Caco-2 (cell line): ENCODE data around the gene RPIA. TPM values are rescaled to one million over a fixed set of nuclear protein-coding genes. Genes with fewer than 3 reads are reported as not detected.
A peak's percentile ranks its signal among the peaks of the same experiment; 100 is the strongest.

Experiments
- BruUV-seq: library from RNA; stranded (reverse); fragments of 400-500 nt; replicated peaks from 2 replicates; lab custom pipeline; 2021; lab: Mats Ljungman, UMichigan
- CTCF ChIA-PET: fragments of 300-600 bp; sonication (Branson Sonifier 250); formaldehyde crosslinking; loops from one replicate; lab custom pipeline; 2022; ENCODE audit warnings: antibody characterized with exemption; lab: Charles Lee
- POLR2A ChIA-PET: fragments of 300-600 bp; sonication (Branson Sonifier 250); formaldehyde crosslinking; loops from one replicate; lab custom pipeline; 2022; ENCODE audit warnings: antibody characterized with exemption; lab: Charles Lee
- DNase-seq, 2 experiments: peaks; one replicate each; pipeline versions ENCODE4 v3.0.0 to v3.0.0-alpha.2; 2020 to 2022
- H3K27me3 ChIP-seq: replicated peaks from 2 replicates; pipeline ENCODE4 v1.6.0; 2011; ENCODE audit warnings: low read length; ENCODE audit not compliant: control insufficient read depth, insufficient read depth
- H3K36me3 ChIP-seq: 2 replicates; pipeline ENCODE4 v1.5.1; 2011; ENCODE audit warnings: low read length; ENCODE audit not compliant: control insufficient read depth, insufficient read depth
- H3K4me1 ChIP-seq: fragments of 250-450 bp; sonication (Bioruptor Pico); 2 replicates; pipeline ENCODE4 v1.5.1; 2020; ENCODE audit warnings: mild to moderate bottlenecking
- H3K4me3 ChIP-seq: 2 replicates; pipeline ENCODE4 v1.5.1; 2011; ENCODE audit warnings: low read depth, mild to moderate bottlenecking, control low read depth, low read length
- H3K9me3 ChIP-seq: fragments of 250-450 bp; sonication (Bioruptor Pico); 2 replicates; pipeline ENCODE4 v1.5.1; 2020; ENCODE audit warnings: mild to moderate bottlenecking, moderate library complexity
- H3K27ac Mint-ChIP-seq: one replicate; pipeline ENCODE4 v1.8.0; 2022; ENCODE audit warnings: mixed read lengths; ENCODE audit not compliant: unreplicated experiment
- H3K27me3 Mint-ChIP-seq: one replicate; pipeline ENCODE4 v1.8.0; 2022; ENCODE audit warnings: mixed read lengths; ENCODE audit not compliant: insufficient read depth, unreplicated experiment
- H3K36me3 Mint-ChIP-seq: one replicate; pipeline ENCODE4 v1.8.0; 2022; ENCODE audit warnings: mild to moderate bottlenecking, mixed read lengths; ENCODE audit not compliant: insufficient read depth, unreplicated experiment
- H3K4me1 Mint-ChIP-seq: one replicate; pipeline ENCODE4 v1.8.0; 2022; ENCODE audit warnings: low read depth, mixed read lengths; ENCODE audit not compliant: unreplicated experiment
- H3K4me3 Mint-ChIP-seq: one replicate; pipeline ENCODE4 v1.8.0; 2022; ENCODE audit warnings: mild to moderate bottlenecking, moderate library complexity, mixed read lengths; ENCODE audit not compliant: unreplicated experiment
- H3K9me3 Mint-ChIP-seq: one replicate; pipeline ENCODE4 v1.8.0; 2022; ENCODE audit warnings: mixed read lengths; ENCODE audit not compliant: unreplicated experiment
- intact Hi-C: fragments of 100-400 bp; cut with micrococcal nuclease; formaldehyde crosslinking; loops from one replicate; pipeline ENCODE4 v1.10.0; 2022; ENCODE audit not compliant: unreplicated experiment
- total RNA-seq: library from RNA; stranded (reverse); gene quantifications from 2 replicates; pipeline ENCODE4 v1.2.3, GENCODE V29; 2022
- TF ChIP-seq, protein P1 (sequence below), 2 experiments: fragments of 200-600 bp in 1 of 2; IDR thresholded peaks; 1 replicate in 1 of 2; 2 replicates in 1 of 2; pipeline versions ENCODE4 v1.5.1 to v1.8.0; 2011 to 2022; ENCODE audit warnings: antibody characterized with exemption in 1 of 2, control low read depth in 1 of 2, inconsistent platforms in 1 of 2, low read depth in 1 of 2, low read length in 1 of 2, mild to moderate bottlenecking in 1 of 2, moderate library complexity in 1 of 2; ENCODE audit not compliant: insufficient read depth in 1 of 2, severe bottlenecking in 1 of 2, unreplicated experiment in 1 of 2

The RPIA gene
- total RNA-seq, 1 experiment from 2014 or later: 33.7 TPM

DNA sequence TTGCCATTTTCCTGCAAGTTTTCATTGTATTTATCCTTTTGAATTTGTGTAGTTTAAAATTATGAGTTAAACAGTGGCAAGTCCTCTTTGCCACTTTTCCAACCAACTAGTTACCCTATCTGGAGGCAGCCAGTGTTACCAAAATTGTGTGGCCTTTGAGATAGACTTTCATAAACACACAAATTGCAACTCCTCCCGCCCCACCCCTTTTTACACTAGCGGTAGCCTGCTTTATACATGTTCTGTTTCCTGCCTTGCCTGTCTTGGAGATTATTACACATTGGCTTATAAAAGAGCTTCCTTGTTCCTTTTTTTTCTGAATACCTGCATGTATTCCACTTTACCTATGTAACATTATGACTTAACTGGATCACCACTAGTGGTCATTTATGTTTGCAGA, 56.5 kb downstream of the RPIA start:
- no peak for DNase-seq
- TF ChIP-seq, protein P1, sequence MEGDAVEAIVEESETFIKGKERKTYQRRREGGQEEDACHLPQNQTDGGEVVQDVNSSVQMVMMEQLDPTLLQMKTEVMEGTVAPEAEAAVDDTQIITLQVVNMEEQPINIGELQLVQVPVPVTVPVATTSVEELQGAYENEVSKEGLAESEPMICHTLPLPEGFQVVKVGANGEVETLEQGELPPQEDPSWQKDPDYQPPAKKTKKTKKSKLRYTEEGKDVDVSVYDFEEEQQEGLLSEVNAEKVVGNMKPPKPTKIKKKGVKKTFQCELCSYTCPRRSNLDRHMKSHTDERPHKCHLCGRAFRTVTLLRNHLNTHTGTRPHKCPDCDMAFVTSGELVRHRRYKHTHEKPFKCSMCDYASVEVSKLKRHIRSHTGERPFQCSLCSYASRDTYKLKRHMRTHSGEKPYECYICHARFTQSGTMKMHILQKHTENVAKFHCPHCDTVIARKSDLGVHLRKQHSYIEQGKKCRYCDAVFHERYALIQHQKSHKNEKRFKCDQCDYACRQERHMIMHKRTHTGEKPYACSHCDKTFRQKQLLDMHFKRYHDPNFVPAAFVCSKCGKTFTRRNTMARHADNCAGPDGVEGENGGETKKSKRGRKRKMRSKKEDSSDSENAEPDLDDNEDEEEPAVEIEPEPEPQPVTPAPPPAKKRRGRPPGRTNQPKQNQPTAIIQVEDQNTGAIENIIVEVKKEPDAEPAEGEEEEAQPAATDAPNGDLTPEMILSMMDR (IDR thresholded peaks at IDR 0.05; ENCODE audit: insufficient read depth in 1 of 2, low read depth in 1 of 2, low read length in 1 of 2, severe bottlenecking in 1 of 2, unreplicated experiment in 1 of 2): no peak
- Histone ChIP-seq H3K36me3 (no peaks in the 10 kb centered on the region; the same call in 1 of the 2 replicates), H3K4me3 (no peak overlapping the region), H3K9me3 (no peaks in the 10 kb centered on the region), H3K27me3 (no peaks in the 10 kb centered on the region), H3K4me1 (no peaks in the 10 kb centered on the region)
- POLR2A ChIA-PET: no interaction called here
- intact Hi-C loops: no loop called here
- Mint-ChIP-seq H3K4me1 (no peaks in the 10 kb centered on the region), H3K9me3 (no peaks in the 10 kb centered on the region), H3K27ac (no peak overlapping the region), H3K27me3 (no peaks in the 10 kb centered on the region), H3K4me3 (no peak overlapping the region), H3K36me3 (peaks cover 23% of the 10 kb centered on the region)
- CTCF ChIA-PET: no interaction called here
- no TSS peak for BruUV-seq

- intact Hi-C loops: no loop called here
- Mint-ChIP-seq H3K4me3 (no peak overlapping the region), H3K9me3 (no peaks in the 10 kb centered on the region), H3K27ac (peak overlapping the region; percentile 22), H3K4me1 (no peaks in the 10 kb centered on the region), H3K27me3 (no peaks in the 10 kb centered on the region), H3K36me3 (peaks cover 17% of the 10 kb centered on the region)
- no peak for DNase-seq
- Histone ChIP-seq H3K4me1 (no peaks in the 10 kb centered on the region), H3K36me3 (no peaks in the 10 kb centered on the region), H3K4me3 (no peak overlapping the region), H3K9me3 (no peaks in the 10 kb centered on the region), H3K27me3 (no peaks in the 10 kb centered on the region)
- BruUV-seq: no TSS peak
- POLR2A ChIA-PET: no interaction called here
- CTCF ChIA-PET: no interaction called here
- TF ChIP-seq, protein P1 (IDR thresholded peaks at IDR 0.05; ENCODE audit: insufficient read depth in 1 of 2, low read depth in 1 of 2, low read length in 1 of 2, severe bottlenecking in 1 of 2, unreplicated experiment in 1 of 2): no peak
Observed at GRCh38 chr2:88751768-88752167, 60.3 kb downstream of the RPIA start.

DNA sequence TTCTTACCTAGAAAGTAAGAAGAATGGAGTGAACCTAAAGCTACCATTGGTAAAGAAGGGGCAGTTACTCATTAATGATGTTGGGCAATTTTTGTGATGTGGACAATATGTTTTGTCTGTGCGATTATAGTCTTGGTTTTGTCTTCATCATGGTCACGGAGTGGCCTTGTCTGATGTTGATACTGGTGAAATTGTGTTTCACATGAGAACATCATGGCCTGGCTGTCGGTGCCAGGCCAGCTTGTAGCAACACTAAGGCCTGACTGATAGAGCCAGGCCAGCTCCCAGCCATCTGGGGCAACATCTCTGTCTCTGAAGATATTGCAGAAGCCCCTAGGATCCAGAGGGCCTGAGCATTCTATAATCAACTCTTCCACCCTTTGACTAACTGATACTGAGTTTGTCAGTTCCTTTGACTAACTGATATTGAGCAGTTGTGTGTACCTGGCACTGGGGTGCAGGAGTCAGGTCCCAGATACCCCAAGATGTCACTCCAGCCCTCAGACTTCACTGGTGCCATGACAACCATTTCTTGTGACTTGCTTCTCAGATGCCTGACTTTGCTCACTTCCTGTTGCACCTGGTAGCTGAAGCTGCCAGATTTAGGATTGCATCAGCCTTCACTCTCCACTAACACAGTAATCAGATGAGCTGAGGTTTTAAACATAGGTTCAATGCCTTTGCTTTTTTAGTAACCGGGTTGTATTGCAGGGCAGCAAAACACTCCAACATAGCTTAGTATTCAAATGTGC, 62.5 kb downstream of the RPIA start:
- no peak for DNase-seq
- no TSS peak for BruUV-seq
- no peak overlapping the region for H3K4me3 ChIP-seq
- TF ChIP-seq, protein P1 (IDR thresholded peaks at IDR 0.05; ENCODE audit: insufficient read depth in 1 of 2, low read depth in 1 of 2, low read length in 1 of 2, severe bottlenecking in 1 of 2, unreplicated experiment in 1 of 2): no peak
- ChIA-PET POLR2A (no interaction called here), CTCF (no interaction called here)
- Mint-ChIP-seq H3K4me3 (no peak overlapping the region), H3K4me1 (no peaks in the 10 kb centered on the region), H3K9me3 (peaks cover 8% of the 10 kb centered on the region), H3K36me3 (peaks cover 17% of the 10 kb centered on the region), H3K27ac (peak overlapping the region; percentile 49), H3K27me3 (no peaks in the 10 kb centered on the region)
- no peaks in the 10 kb centered on the region for H3K27me3 ChIP-seq
- no peaks in the 10 kb centered on the region for H3K4me1 ChIP-seq
- H3K36me3 ChIP-seq: no peaks in the 10 kb centered on the region
- intact Hi-C loops: no loop called here
- peaks cover 13% of the 10 kb centered on the region; the same call in 1 of the 2 replicates for H3K9me3 ChIP-seq
